ENCODE results near the gene RYR1. TPM values are rescaled to one million over a fixed set of nuclear protein-coding genes. Genes with fewer than 3 reads are reported as not detected.
A peak's percentile ranks its signal among the peaks of the same experiment; 100 is the strongest.

Gene RYR1
- polyA plus RNA-seq, 1 of the 3 experiments (the other 2 are of a cell fraction), result under 0.01 TPM

GRCh38 chr19:38452430-38453366 lies 19.2 kb downstream of the RYR1 start:
- H3K4me1 ChIP-seq (ENCODE audit: control insufficient read depth in 1 of 2, insufficient read depth in 2 of 2, low read depth in 1 of 2, low read length in 1 of 2), result no peaks in the 10 kb centered on the region
- H3K36me3 ChIP-seq (replicated peaks in 1 of 2; ENCODE audit: control insufficient read depth in 1 of 2, insufficient read depth in 2 of 2, low read length in 1 of 2), result no peaks in the 10 kb centered on the region
- CTCF ChIA-PET, result interaction anchor here (0.9 kb wide), 1 partner anchor 182 kb away, joined by 5 read pairs; no protein-coding TSS in a partner anchor
- no peaks in the 10 kb centered on the region for H3K9me3 ChIP-seq
- TF ChIP-seq IRF3 (IDR thresholded peaks at IDR 0.05; ENCODE audit: low read depth, low read length) (no peak), MXI1 (IDR thresholded peaks at IDR 0.05; ENCODE audit: low read depth, low read length) (no peak), USF1 (IDR thresholded peaks at IDR 0.05; ENCODE audit: borderline replicate concordance, low read depth) (no peak), RFX5 (IDR thresholded peaks at IDR 0.05; ENCODE audit: low read length) (no peak), EP300 (IDR thresholded peaks at IDR 0.05; ENCODE audit: borderline replicate concordance in 1 of 2, low read depth in 1 of 2, low read length in 1 of 2) (no peak)
- no peak overlapping the region for H3K4me2 ChIP-seq
- no peaks in the 10 kb centered on the region for H3K9me2 ChIP-seq
- POLR2A ChIA-PET, result no interaction called here
- DNase-seq, result peak; percentile 69
- no peaks in the 10 kb centered on the region for H3K27me3 ChIP-seq (ENCODE audit: insufficient read depth)
- WGBS (ENCODE audit: low lambda C conversion rate), result 73% methylated on average over 41 of the region's 45 CpGs
- no peaks in the 10 kb centered on the region for H3F3A ChIP-seq (replicated peaks; ENCODE audit: insufficient read depth)
- no peak overlapping the region for H3K4me3 ChIP-seq (ENCODE audit: low read depth in 2 of 2, low read length in 1 of 2)
- H3K27ac ChIP-seq (ENCODE audit: low read depth in 2 of 2, low read length in 1 of 2), result no peak overlapping the region
- H4K20me1 ChIP-seq (ENCODE audit: insufficient read depth), result no peaks in the 10 kb centered on the region
- no peak overlapping the region for H2AFZ ChIP-seq (ENCODE audit: low read depth)
- H3K9ac ChIP-seq, result no peak overlapping the region
- no peaks in the 10 kb centered on the region for H3K79me2 ChIP-seq (ENCODE audit: insufficient read depth)

- H3K4me3 ChIP-seq (ENCODE audit: low read depth in 2 of 2, low read length in 1 of 2), result no peak overlapping the region
- no peak overlapping the region for H3K9ac ChIP-seq
- H3K4me2 ChIP-seq, result no peak overlapping the region
- POLR2A ChIA-PET, result no interaction called here
- no peaks in the 10 kb centered on the region for H3K27me3 ChIP-seq (ENCODE audit: insufficient read depth)
- no peaks in the 10 kb centered on the region for H3F3A ChIP-seq (replicated peaks; ENCODE audit: insufficient read depth)
- no peaks in the 10 kb centered on the region for H4K20me1 ChIP-seq (ENCODE audit: insufficient read depth)
- no peaks in the 10 kb centered on the region for H3K36me3 ChIP-seq (replicated peaks in 1 of 2; ENCODE audit: control insufficient read depth in 1 of 2, insufficient read depth in 2 of 2, low read length in 1 of 2)
- TF ChIP-seq RCOR1 (IDR thresholded peaks at IDR 0.05; ENCODE audit: low read length) (no peak), SIN3A (IDR thresholded peaks at IDR 0.05; ENCODE audit: borderline replicate concordance, low read depth, low read length) (no peak), MAX (IDR thresholded peaks at IDR 0.05; ENCODE audit: low read depth) (no peak), RFX5 (IDR thresholded peaks at IDR 0.05; ENCODE audit: low read length) (no peak), EZH2phosphoT487 (IDR thresholded peaks at IDR 0.05; ENCODE audit: borderline replicate concordance, low read depth) (no peak), TEAD4 (IDR thresholded peaks at IDR 0.05; ENCODE audit: borderline replicate concordance, insufficient read depth) (no peak), REST (IDR thresholded peaks at IDR 0.05; ENCODE audit: low read depth, low read length) (no peak), GATA2 (CRISPR knock-in tag; IDR thresholded peaks at IDR 0.05) (no peak), JUND (IDR thresholded peaks at IDR 0.05) (no peak), RXRA (IDR thresholded peaks at IDR 0.05; ENCODE audit: borderline replicate concordance, low read depth) (no peak), TCF12 (IDR thresholded peaks at IDR 0.05) (no peak)
- DNase-seq, result no peak
- no peaks in the 10 kb centered on the region for H3K79me2 ChIP-seq (ENCODE audit: insufficient read depth)
- H2AFZ ChIP-seq (ENCODE audit: low read depth), result no peak overlapping the region
- H3K4me1 ChIP-seq (ENCODE audit: control insufficient read depth in 1 of 2, insufficient read depth in 2 of 2, low read depth in 1 of 2, low read length in 1 of 2), result no peaks in the 10 kb centered on the region
- H3K27ac ChIP-seq (ENCODE audit: low read depth in 2 of 2, low read length in 1 of 2), result no peak overlapping the region
- WGBS (ENCODE audit: low lambda C conversion rate), result 73% methylated on average over 3 of the region's 3 CpGs
- no peaks in the 10 kb centered on the region for H3K9me3 ChIP-seq
- H3K9me2 ChIP-seq, result no peaks in the 10 kb centered on the region
- CTCF ChIA-PET, result interaction anchor here (0.7 to 1.0 kb wide), 3 partner anchors 51 to 262 kb away, joined by 3 to 5 read pairs (median 4); partner anchors contain the start of gene FAM98C
Observed at GRCh38 chr19:38453596-38453995, 20.1 kb downstream of the RYR1 start.

Measured in SK-N-SH (cell line).